ENCODE results near the gene SLC2A13.
"Not testable (repeated sequence)": the region's sequence is repeated elsewhere in the genome, so short reads cannot be mapped to it uniquely, and the experiment has no call there.

SLC2A13 gene

GRCh38 chr12:39755478-39755877, 350.4 kb downstream of the SLC2A13 start:
- DNase-seq (ENCODE audit: low read depth in 2 of 2) = no peak

- no peak for DNase-seq (ENCODE audit: low read depth in 2 of 2)
These were observed 353.3 kb downstream of the SLC2A13 start for GRCh38 chr12:39752482-39753137.

GRCh38 chr12:39746151-39746550, 359.7 kb downstream of the SLC2A13 start:
- not testable (repeated sequence) for DNase-seq (ENCODE audit: low read depth in 2 of 2)

GRCh38 chr12:39743655-39744054, 362.2 kb downstream of the SLC2A13 start:
- no peak for DNase-seq (ENCODE audit: low read depth in 2 of 2)

- DNase-seq (ENCODE audit: low read depth in 2 of 2) = no peak
These were observed 369.5 kb downstream of the SLC2A13 start for GRCh38 chr12:39736406-39736805.

GRCh38 chr12:39723831-39724230, 382.1 kb downstream of the SLC2A13 start:
- no peak for DNase-seq (ENCODE audit: low read depth in 2 of 2)

GRCh38 chr12:39722504-39722903, 383.4 kb downstream of the SLC2A13 start:
- DNase-seq (ENCODE audit: low read depth in 2 of 2) = no peak

GRCh38 chr12:39713552-39713951, 392.3 kb downstream of the SLC2A13 start:
- no peak for DNase-seq (ENCODE audit: low read depth in 2 of 2)

GRCh38 chr12:39712334-39712733, 393.5 kb downstream of the SLC2A13 start:
- DNase-seq (ENCODE audit: low read depth in 2 of 2) = no peak
